Mesothelial cell of epicardium (in vitro differentiated cells): Measurements from ENCODE around the gene CPNE2. TPM values are rescaled to one million over a fixed set of nuclear protein-coding genes. Genes with fewer than 3 reads are reported as not detected.

Experiments used
- DNase-seq, 2 experiments: peaks; one replicate each; pipeline ENCODE4 v3.0.0; 2021; ENCODE audit warnings: low spot score in 2 of 2; ENCODE audit not compliant: unreplicated experiment in 2 of 2
- H3K27ac Mint-ChIP-seq: 2 replicates; pipeline ENCODE4 v1.8.0; 2021; ENCODE audit warnings: mixed read lengths
- H3K27me3 Mint-ChIP-seq: 2 replicates; pipeline ENCODE4 v1.8.0; 2021; ENCODE audit warnings: low read depth, mixed read lengths
- H3K36me3 Mint-ChIP-seq: 2 replicates; pipeline ENCODE4 v1.8.0; 2021; ENCODE audit warnings: mixed read lengths
- H3K4me1 Mint-ChIP-seq: 2 replicates; pipeline ENCODE4 v1.8.0; 2021; ENCODE audit warnings: mixed read lengths
- H3K4me3 Mint-ChIP-seq: 2 replicates; pipeline ENCODE4 v1.8.0; 2021; ENCODE audit warnings: mild to moderate bottlenecking, moderate library complexity, mixed read lengths
- H3K9me3 Mint-ChIP-seq: 2 replicates; pipeline ENCODE4 v1.8.0; 2021; ENCODE audit warnings: mixed read lengths
- CTCF ChIP-seq: fragments of 200-600 bp; sonication (generic); IDR thresholded peaks from one replicate; pipeline ENCODE4 v1.5.0; 2021; ENCODE audit warnings: antibody characterized with exemption; ENCODE audit not compliant: unreplicated experiment
- total RNA-seq: library from RNA; stranded (reverse); gene quantifications from 3 replicates; pipeline ENCODE4 v1.2.1, GENCODE V29; 2021

Gene CPNE2
- total RNA-seq, 1 donor from 2014 or later: 35.4 TPM

GRCh38 chr16:57049678-57050077, 42.7 kb upstream of the CPNE2 start:
- H3K36me3 Mint-ChIP-seq: no peaks in the 10 kb centered on the region
- H3K27me3 Mint-ChIP-seq: peaks cover 11% of the 10 kb centered on the region

GRCh38 chr16:57051696-57052228, 40.6 kb upstream of the CPNE2 start:
- DNase-seq: no peak
- TF ChIP-seq CTCF: no peak
- Mint-ChIP-seq H3K36me3 (no peaks in the 10 kb centered on the region), H3K27ac (no peak overlapping the region), H3K27me3 (peaks cover 23% of the 10 kb centered on the region), H3K9me3 (no peaks in the 10 kb centered on the region), H3K4me1 (no peaks in the 10 kb centered on the region), H3K4me3 (no peak overlapping the region)

More at GRCh38 chr16:57049678-57050077, 42.7 kb upstream of the CPNE2 start:
- no peak for DNase-seq
- no peak for TF ChIP-seq CTCF
- no peak overlapping the region for H3K4me3 Mint-ChIP-seq
- peaks cover 5% of the 10 kb centered on the region for H3K4me1 Mint-ChIP-seq
- H3K27ac Mint-ChIP-seq: no peak overlapping the region
- no peaks in the 10 kb centered on the region for H3K9me3 Mint-ChIP-seq

GRCh38 chr16:57053206-57053605, 39.2 kb upstream of the CPNE2 start:
- Mint-ChIP-seq H3K36me3 (no peaks in the 10 kb centered on the region), H3K27ac (no peak overlapping the region), H3K4me3 (no peak overlapping the region), H3K27me3 (peaks cover 29% of the 10 kb centered on the region), H3K4me1 (no peaks in the 10 kb centered on the region), H3K9me3 (no peaks in the 10 kb centered on the region)
- no peak for DNase-seq
- TF ChIP-seq CTCF: no peak

- Mint-ChIP-seq H3K4me3 (no peak overlapping the region), H3K27ac (no peak overlapping the region), H3K4me1 (no peaks in the 10 kb centered on the region), H3K9me3 (no peaks in the 10 kb centered on the region), H3K36me3 (no peaks in the 10 kb centered on the region), H3K27me3 (peaks cover 33% of the 10 kb centered on the region)
- no peak for TF ChIP-seq CTCF
- DNase-seq: no peak
These were observed 38.0 kb upstream of the CPNE2 start for GRCh38 chr16:57054338-57054737.

- Mint-ChIP-seq H3K9me3 (no peaks in the 10 kb centered on the region), H3K27me3 (peaks cover 33% of the 10 kb centered on the region), H3K27ac (no peak overlapping the region), H3K36me3 (no peaks in the 10 kb centered on the region), H3K4me3 (no peak overlapping the region), H3K4me1 (no peaks in the 10 kb centered on the region)
- no peak for DNase-seq
- TF ChIP-seq CTCF: no peak
These were observed 37.6 kb upstream of the CPNE2 start for GRCh38 chr16:57054771-57055170.

GRCh38 chr16:57055671-57056070, 36.7 kb upstream of the CPNE2 start:
- Mint-ChIP-seq H3K4me1 (no peaks in the 10 kb centered on the region), H3K4me3 (no peak overlapping the region), H3K36me3 (no peaks in the 10 kb centered on the region), H3K27ac (no peak overlapping the region), H3K27me3 (peaks cover 33% of the 10 kb centered on the region), H3K9me3 (no peaks in the 10 kb centered on the region)
- DNase-seq: no peak
- no peak for TF ChIP-seq CTCF
